H9 (cell line): ENCODE results near the gene ASB14. TPM values are rescaled to one million over a fixed set of nuclear protein-coding genes. Genes with fewer than 3 reads are reported as not detected.

Source experiments
- DNase-seq: peaks from one replicate; pipeline ENCODE4 v3.0.0-alpha.2; 2017
- H2AFZ ChIP-seq: one replicate; pipeline ENCODE4 v1.6.1; 2013; ENCODE audit warnings: mild to moderate bottlenecking, low read length, control low read depth, moderate library complexity
- H2AK5ac ChIP-seq: 2 replicates; pipeline ENCODE4 v1.6.1; 2013; ENCODE audit warnings: low read length, control low read depth, mixed read lengths; ENCODE audit not compliant: insufficient read length
- H2BK120ac ChIP-seq: one replicate; pipeline ENCODE4 v1.6.1; 2013; ENCODE audit warnings: low read depth, mild to moderate bottlenecking, low read length, control low read depth, inconsistent platforms; ENCODE audit not compliant: poor library complexity, severe bottlenecking
- H2BK12ac ChIP-seq: 2 replicates; pipeline ENCODE4 v1.6.1; 2013; ENCODE audit warnings: low read length, control low read depth, mixed read lengths, low read depth; ENCODE audit not compliant: insufficient read length
- H2BK15ac ChIP-seq: 2 replicates; pipeline ENCODE4 v1.6.1; 2013; ENCODE audit warnings: low read depth, low read length, control low read depth
- H2BK20ac ChIP-seq: one replicate; pipeline ENCODE4 v1.6.1; 2013; ENCODE audit warnings: low read depth, mild to moderate bottlenecking, low read length, control low read depth, inconsistent platforms; ENCODE audit not compliant: poor library complexity, severe bottlenecking
- H2BK5ac ChIP-seq: 2 replicates; pipeline ENCODE4 v1.6.1; 2013; ENCODE audit warnings: low read length, control low read depth, mixed read lengths; ENCODE audit not compliant: insufficient read length
- H3K14ac ChIP-seq: 2 replicates; pipeline ENCODE4 v1.6.1; 2013; ENCODE audit warnings: low read length, control low read depth; ENCODE audit not compliant: insufficient read depth
- H3K18ac ChIP-seq: 2 replicates; pipeline ENCODE4 v1.6.1; 2013; ENCODE audit warnings: low read depth, mild to moderate bottlenecking, mixed read lengths, low read length, control low read depth; ENCODE audit not compliant: insufficient read length
- H3K23ac ChIP-seq: 2 replicates; pipeline ENCODE4 v1.6.1; 2013; ENCODE audit warnings: low read length, control low read depth, mixed read lengths, low read depth; ENCODE audit not compliant: insufficient read length
- H3K23me2 ChIP-seq: 2 replicates; pipeline ENCODE4 v1.6.1; 2013; ENCODE audit warnings: low read depth, mild to moderate bottlenecking, mixed read lengths, low read length, control low read depth; ENCODE audit not compliant: insufficient read length, poor library complexity, severe bottlenecking
- H3K27ac ChIP-seq: 2 replicates; pipeline ENCODE4 v1.5.1; 2013; ENCODE audit warnings: low read length, control low read depth, mixed read lengths, low read depth; ENCODE audit not compliant: insufficient read length
- H3K27me3 ChIP-seq: 2 replicates; pipeline ENCODE4 v1.6.1; 2013; ENCODE audit warnings: low read length, control low read depth, inconsistent platforms; ENCODE audit not compliant: insufficient read depth
- H3K4ac ChIP-seq: 2 replicates; pipeline ENCODE4 v1.6.1; 2013; ENCODE audit warnings: low read depth, mild to moderate bottlenecking, control low read depth, inconsistent platforms, low read length, moderate library complexity
- H3K4me1 ChIP-seq: 2 replicates; pipeline ENCODE4 v1.6.1; 2013; ENCODE audit warnings: low read length, control low read depth, inconsistent platforms; ENCODE audit not compliant: insufficient read depth
- H3K4me2 ChIP-seq: 2 replicates; pipeline ENCODE4 v1.6.1; 2013; ENCODE audit warnings: low read length, control low read depth, mixed read lengths; ENCODE audit not compliant: insufficient read length, insufficient read depth
- H3K56ac ChIP-seq: 2 replicates; pipeline ENCODE4 v1.6.1; 2013; ENCODE audit warnings: low read depth, mild to moderate bottlenecking, mixed read lengths, low read length, control low read depth; ENCODE audit not compliant: insufficient read length
- H3K79me1 ChIP-seq: 2 replicates; pipeline ENCODE4 v1.6.1; 2013; ENCODE audit warnings: low read depth, mild to moderate bottlenecking, moderate library complexity, low read length, control low read depth, inconsistent platforms; ENCODE audit not compliant: insufficient read depth, poor library complexity, severe bottlenecking
- H3K79me2 ChIP-seq: 2 replicates; pipeline ENCODE4 v1.6.1; 2013; ENCODE audit warnings: low read length, control low read depth, inconsistent platforms; ENCODE audit not compliant: insufficient read depth
- H3K9ac ChIP-seq: 2 replicates; pipeline ENCODE4 v1.6.1; 2013; ENCODE audit warnings: low read length, control low read depth, mixed read lengths; ENCODE audit not compliant: insufficient read length; ENCODE audit errors: extremely low read depth
- H3K9me3 ChIP-seq: one replicate; pipeline ENCODE4 v1.6.1; 2013; ENCODE audit warnings: low read depth, low read length, inconsistent platforms; ENCODE audit not compliant: control insufficient read depth
- H3T11ph ChIP-seq: one replicate; pipeline ENCODE4 v1.6.1; 2013; ENCODE audit warnings: mild to moderate bottlenecking, low read length, control low read depth, inconsistent platforms
- H4K20me1 ChIP-seq: one replicate; pipeline ENCODE4 v1.6.1; 2013; ENCODE audit not compliant: control insufficient read depth, insufficient read length, insufficient read depth
- H4K5ac ChIP-seq: 2 replicates; pipeline ENCODE4 v1.6.1; 2013; ENCODE audit warnings: low read depth, mild to moderate bottlenecking, mixed read lengths, low read length, control low read depth; ENCODE audit not compliant: insufficient read length
- H4K8ac ChIP-seq: replicated peaks from 2 replicates; pipeline ENCODE4 v1.6.1; 2013; ENCODE audit warnings: low read length, control low read depth, mixed read lengths, low read depth; ENCODE audit not compliant: insufficient read length
- H4K91ac ChIP-seq: 2 replicates; pipeline ENCODE4 v1.6.1; 2013; ENCODE audit warnings: low read depth, mild to moderate bottlenecking, moderate library complexity, mixed read lengths, low read length, control low read depth; ENCODE audit not compliant: insufficient read length
- H3K27ac Mint-ChIP-seq, 3 experiments: 2 replicates in 2 of 3; 3 replicates in 1 of 3; pipeline ENCODE4 v1.8.0; 2020 to 2021; ENCODE audit warnings: mixed read lengths in 3 of 3, mild to moderate bottlenecking in 1 of 3, moderate library complexity in 1 of 3
- H3K27me3 Mint-ChIP-seq: 2 replicates; pipeline ENCODE4 v1.8.0; 2021; ENCODE audit warnings: low read depth, mild to moderate bottlenecking, moderate library complexity, mixed read lengths
- H3K36me3 Mint-ChIP-seq, 3 experiments: 2 replicates in 2 of 3; 3 replicates in 1 of 3; pipeline ENCODE4 v1.8.0; 2020 to 2021; ENCODE audit warnings: low read depth in 3 of 3, mixed read lengths in 3 of 3; ENCODE audit not compliant: insufficient read depth in 1 of 3
- H3K4me1 Mint-ChIP-seq, 2 experiments: 2 replicates each; pipeline ENCODE4 v1.8.0; 2020; ENCODE audit warnings: mixed read lengths in 2 of 2
- H3K4me3 Mint-ChIP-seq, 2 experiments: 2 replicates in 1 of 2; 3 replicates in 1 of 2; pipeline ENCODE4 v1.8.0; 2020 to 2021; ENCODE audit warnings: mild to moderate bottlenecking in 2 of 2, mixed read lengths in 2 of 2, moderate library complexity in 1 of 2
- H3K9me3 Mint-ChIP-seq, 2 experiments: 2 replicates in 1 of 2; 3 replicates in 1 of 2; pipeline ENCODE4 v1.8.0; 2020; ENCODE audit warnings: mild to moderate bottlenecking in 2 of 2, mixed read lengths in 2 of 2, moderate library complexity in 1 of 2
- WGBS: extraction: QIAGEN DNeasy Blood & Tissue Kit; methylation state at CpG from one replicate; pipeline ENCODE4 v1.1.7; 2013; ENCODE audit warnings: missing lambda C conversion rate, low lambda C conversion rate, mixed read lengths; ENCODE audit not compliant: insufficient read length; ENCODE audit errors: extremely low coverage; 5-methylcytosine and 5-hydroxymethylcytosine counted together
- total RNA-seq: library from RNA; stranded (reverse); gene quantifications from 2 replicates; pipeline ENCODE4 v1.2.1, GENCODE V29; 2021
- TF ChIP-seq, protein P1 (sequence below): fragments of 200-600 bp; sonication (generic); conservative IDR thresholded peaks from 3 replicates; pipeline ENCODE4 v1.8.0; 2021; ENCODE audit warnings: antibody characterized with exemption, mild to moderate bottlenecking

The ASB14 gene
- total RNA-seq, 1 experiment from 2014 or later, result not detected

- Histone ChIP-seq H3K4ac (no peak overlapping the region), H3K23ac (no peak overlapping the region), H3K56ac (no peak overlapping the region), H3K4me1 (no peaks in the 10 kb centered on the region), H3K9me3 (no peaks in the 10 kb centered on the region), H2BK120ac (no peak overlapping the region), H2BK20ac (no peak overlapping the region), H3K27ac (no peak overlapping the region), H3K14ac (no peak overlapping the region), H2BK15ac (no peak overlapping the region), H4K91ac (no peak overlapping the region), H4K5ac (no peak overlapping the region), H4K8ac (no peak overlapping the region), H3K4me2 (no peak overlapping the region), H3T11ph (no peak overlapping the region), H3K18ac (no peak overlapping the region), H2AK5ac (no peak overlapping the region), H3K27me3 (no peaks in the 10 kb centered on the region), H3K79me2 (no peaks in the 10 kb centered on the region), H3K79me1 (no peaks in the 10 kb centered on the region), H2AFZ (no peak overlapping the region), H3K23me2 (no peaks in the 10 kb centered on the region), H2BK5ac (no peak overlapping the region), H2BK12ac (no peak overlapping the region), H3K9ac (no peak overlapping the region), H4K20me1 (no peaks in the 10 kb centered on the region)
- Mint-ChIP-seq H3K36me3 (peaks cover 0 to 7% (median 0%) of the 10 kb centered on the region in 3 experiments; a peak in 2 of 7 replicates), H3K27ac (no peak overlapping the region; a peak in 1 of 7 replicates), H3K9me3 (peaks cover 6 to 7% of the 10 kb centered on the region in 2 experiments; a peak in 3 of 5 replicates), H3K27me3 (no peaks in the 10 kb centered on the region), H3K4me1 (no peaks in the 10 kb centered on the region), H3K4me3 (no peak overlapping the region)
- TF ChIP-seq, protein P1, sequence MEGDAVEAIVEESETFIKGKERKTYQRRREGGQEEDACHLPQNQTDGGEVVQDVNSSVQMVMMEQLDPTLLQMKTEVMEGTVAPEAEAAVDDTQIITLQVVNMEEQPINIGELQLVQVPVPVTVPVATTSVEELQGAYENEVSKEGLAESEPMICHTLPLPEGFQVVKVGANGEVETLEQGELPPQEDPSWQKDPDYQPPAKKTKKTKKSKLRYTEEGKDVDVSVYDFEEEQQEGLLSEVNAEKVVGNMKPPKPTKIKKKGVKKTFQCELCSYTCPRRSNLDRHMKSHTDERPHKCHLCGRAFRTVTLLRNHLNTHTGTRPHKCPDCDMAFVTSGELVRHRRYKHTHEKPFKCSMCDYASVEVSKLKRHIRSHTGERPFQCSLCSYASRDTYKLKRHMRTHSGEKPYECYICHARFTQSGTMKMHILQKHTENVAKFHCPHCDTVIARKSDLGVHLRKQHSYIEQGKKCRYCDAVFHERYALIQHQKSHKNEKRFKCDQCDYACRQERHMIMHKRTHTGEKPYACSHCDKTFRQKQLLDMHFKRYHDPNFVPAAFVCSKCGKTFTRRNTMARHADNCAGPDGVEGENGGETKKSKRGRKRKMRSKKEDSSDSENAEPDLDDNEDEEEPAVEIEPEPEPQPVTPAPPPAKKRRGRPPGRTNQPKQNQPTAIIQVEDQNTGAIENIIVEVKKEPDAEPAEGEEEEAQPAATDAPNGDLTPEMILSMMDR, result no peak
- no peak for DNase-seq
- WGBS, result no CpG with 5 or more reads among the region's 2 CpGs
These were observed 5.3 kb downstream of the ASB14 start for GRCh38 chr3:57287205-57287604.
